Activated effector memory CD4-positive, alpha-beta T cell treated with anti-CD3 and anti-CD28 coated beads, Interleukin-2, amount 50 U/mL, for 16 hours (primary cell): Measurements from ENCODE around the gene PLCL1.
"Not testable (repeated sequence)": the region's sequence is repeated elsewhere in the genome, so short reads cannot be mapped to it uniquely, and the experiment has no call there.

Experiments used
- DNase-seq: peaks from one replicate; pipeline ENCODE4 v3.0.0-alpha.2; 2020

The PLCL1 gene

GRCh38 chr2:197810491-197810890 lies 6.1 kb downstream of the PLCL1 start:
- DNase-seq = no peak

GRCh38 chr2:197813093-197813787 lies 8.8 kb downstream of the PLCL1 start:
- no peak for DNase-seq

- no peak for DNase-seq
Observed at GRCh38 chr2:197814526-197814925, 10.1 kb downstream of the PLCL1 start.

- DNase-seq = no peak
Observed at GRCh38 chr2:197821550-197822289, 17.3 kb downstream of the PLCL1 start.

- no peak for DNase-seq
Observed at GRCh38 chr2:197822333-197822732, 17.9 kb downstream of the PLCL1 start.

- no peak for DNase-seq
Observed at GRCh38 chr2:197827618-197828017, 23.2 kb downstream of the PLCL1 start.

- no peak for DNase-seq
Observed at GRCh38 chr2:197828464-197829135, 24.2 kb downstream of the PLCL1 start.

- DNase-seq = not testable (repeated sequence)
Observed at GRCh38 chr2:197834771-197835170, 30.4 kb downstream of the PLCL1 start.

GRCh38 chr2:197835293-197835692 lies 30.9 kb downstream of the PLCL1 start:
- DNase-seq = no peak

- DNase-seq = peak; percentile 64
Observed at GRCh38 chr2:197838036-197838435, 33.6 kb downstream of the PLCL1 start.

GRCh38 chr2:197838579-197838978 lies 34.2 kb downstream of the PLCL1 start:
- DNase-seq = no peak

- no peak for DNase-seq
Observed at GRCh38 chr2:197839327-197839726, 34.9 kb downstream of the PLCL1 start.

- no peak for DNase-seq
Observed at GRCh38 chr2:197839856-197840255, 35.5 kb downstream of the PLCL1 start.

GRCh38 chr2:197846128-197846527 lies 41.7 kb downstream of the PLCL1 start:
- DNase-seq = no peak

GRCh38 chr2:197846777-197847176 lies 42.4 kb downstream of the PLCL1 start:
- no peak for DNase-seq

GRCh38 chr2:197847651-197848401 lies 43.4 kb downstream of the PLCL1 start:
- no peak for DNase-seq

- DNase-seq = no peak
Observed at GRCh38 chr2:197848602-197849001, 44.2 kb downstream of the PLCL1 start.

- DNase-seq = no peak
Observed at GRCh38 chr2:197850882-197851450, 46.6 kb downstream of the PLCL1 start.

- no peak for DNase-seq
Observed at GRCh38 chr2:197851451-197851850, 47.1 kb downstream of the PLCL1 start.

GRCh38 chr2:197852108-197852507 lies 47.7 kb downstream of the PLCL1 start:
- no peak for DNase-seq

- no peak for DNase-seq
Observed at GRCh38 chr2:197853549-197853948, 49.2 kb downstream of the PLCL1 start.

- DNase-seq = no peak
Observed at GRCh38 chr2:197857476-197858107, 53.2 kb downstream of the PLCL1 start.
